Measurements from ENCODE around the gene MAP1LC3B. TPM values are rescaled to one million over a fixed set of nuclear protein-coding genes. Genes with fewer than 3 reads are reported as not detected.
A peak's percentile ranks its signal among the peaks of the same experiment; 100 is the strongest.

The MAP1LC3B gene
- total and polyA plus RNA-seq, 2 experiments from 2014 or later, result 73.3 to 134 TPM

- Histone ChIP-seq H3K36me3 (replicated peaks; ENCODE audit: insufficient read depth, low read depth) (no peaks in the 10 kb centered on the region), H4K20me1 (ENCODE audit: insufficient read depth, poor library complexity, severe bottlenecking) (no peaks in the 10 kb centered on the region)
Observed at GRCh38 chr16:87348616-87349157, 43.4 kb upstream of the MAP1LC3B start.

GRCh38 chr16:87350031-87350430 lies 42.1 kb upstream of the MAP1LC3B start:
- Histone ChIP-seq H3K4me1 (ENCODE audit: insufficient read depth) (peaks cover 5% of the 10 kb centered on the region), H3K36me3 (replicated peaks; ENCODE audit: insufficient read depth, low read depth) (no peaks in the 10 kb centered on the region), H2AFZ (no peak overlapping the region), H3K27ac (no peak overlapping the region), H3K4me2 (no peak overlapping the region), H3K9me3 (ENCODE audit: low read depth) (no peaks in the 10 kb centered on the region), H3K79me2 (peaks cover 3% of the 10 kb centered on the region), H3K27me3 (no peaks in the 10 kb centered on the region), H3K9me2 (replicated peaks; ENCODE audit: insufficient read depth) (no peaks in the 10 kb centered on the region), H3K4me3 (no peak overlapping the region), H4K20me1 (ENCODE audit: insufficient read depth, poor library complexity, severe bottlenecking) (no peaks in the 10 kb centered on the region)
- TF ChIP-seq EZH2phosphoT487 (IDR thresholded peaks at IDR 0.05; ENCODE audit: low read depth, severe bottlenecking, unreplicated experiment) (no peak), CTCF (IDR thresholded peaks at IDR 0.05; ENCODE audit: poor library complexity) (no peak), EZH2 (IDR thresholded peaks at IDR 0.05; ENCODE audit: borderline replicate concordance) (no peak)
- DNase-seq (ENCODE audit: low spot score), result no peak
- 94% methylated on average over 8 of the region's 8 CpGs for WGBS (ENCODE audit: low lambda C conversion rate, missing lambda C conversion rate)

More at GRCh38 chr16:87348616-87349157, 43.4 kb upstream of the MAP1LC3B start:
- 90% methylated on average over 13 of the region's 13 CpGs for WGBS (ENCODE audit: low lambda C conversion rate, missing lambda C conversion rate)
- Histone ChIP-seq H3K9me2 (replicated peaks; ENCODE audit: insufficient read depth) (no peaks in the 10 kb centered on the region), H3K4me3 (no peak overlapping the region), H3K27ac (no peak overlapping the region), H2AFZ (no peak overlapping the region), H3K27me3 (no peaks in the 10 kb centered on the region), H3K9me3 (ENCODE audit: low read depth) (no peaks in the 10 kb centered on the region), H3K4me1 (ENCODE audit: insufficient read depth) (peaks cover 5% of the 10 kb centered on the region), H3K79me2 (peaks cover 3% of the 10 kb centered on the region), H3K4me2 (no peak overlapping the region)
- TF ChIP-seq EZH2 (IDR thresholded peaks at IDR 0.05; ENCODE audit: borderline replicate concordance) (no peak), EZH2phosphoT487 (IDR thresholded peaks at IDR 0.05; ENCODE audit: low read depth, severe bottlenecking, unreplicated experiment) (no peak), CTCF (IDR thresholded peaks at IDR 0.05; ENCODE audit: poor library complexity) (no peak)
- DNase-seq (ENCODE audit: low spot score), result no peak

GRCh38 chr16:87350681-87351319 lies 41.3 kb upstream of the MAP1LC3B start:
- Histone ChIP-seq H3K4me1 (ENCODE audit: insufficient read depth) (peaks cover 5% of the 10 kb centered on the region), H3K27ac (peak overlapping the region; percentile 20), H2AFZ (no peak overlapping the region), H4K20me1 (ENCODE audit: insufficient read depth, poor library complexity, severe bottlenecking) (no peaks in the 10 kb centered on the region), H3K9me2 (replicated peaks; ENCODE audit: insufficient read depth) (no peaks in the 10 kb centered on the region), H3K79me2 (peaks cover 3% of the 10 kb centered on the region), H3K4me3 (no peak overlapping the region), H3K4me2 (peak overlapping the region; percentile 60), H3K9me3 (ENCODE audit: low read depth) (no peaks in the 10 kb centered on the region), H3K27me3 (no peaks in the 10 kb centered on the region), H3K36me3 (replicated peaks; ENCODE audit: insufficient read depth, low read depth) (no peaks in the 10 kb centered on the region)
- TF ChIP-seq EZH2phosphoT487 (IDR thresholded peaks at IDR 0.05; ENCODE audit: low read depth, severe bottlenecking, unreplicated experiment) (no peak), EZH2 (IDR thresholded peaks at IDR 0.05; ENCODE audit: borderline replicate concordance) (no peak), CTCF (IDR thresholded peaks at IDR 0.05; ENCODE audit: poor library complexity) (no peak)
- no peak for DNase-seq (ENCODE audit: low spot score)
- WGBS (ENCODE audit: low lambda C conversion rate, missing lambda C conversion rate), result 60% methylated on average over 23 of the region's 23 CpGs
